Panc1 (cell line): Measurements from ENCODE around the gene ZNF512B. TPM values are rescaled to one million over a fixed set of nuclear protein-coding genes. Genes with fewer than 3 reads are reported as not detected.
"Not testable (repeated sequence)": the region's sequence is repeated elsewhere in the genome, so short reads cannot be mapped to it uniquely, and the experiment has no call there.

Experiments
- ATAC-seq: fragments of 200-7000 bp; cut with Tn5 transposase; 2 replicates; pipeline ENCODE4 v1.9.1; 2020; ENCODE audit warnings: mild to moderate bottlenecking, moderate library complexity
- BruUV-seq: library from RNA; stranded (reverse); fragments of 400-500 nt; replicated peaks from 2 replicates; lab custom pipeline; 2021; lab: Mats Ljungman, UMichigan
- CTCF ChIA-PET: fragments of 300-600 bp; sonication (Branson Sonifier 250); formaldehyde crosslinking; loops from one replicate; lab custom pipeline; 2022; ENCODE audit warnings: antibody characterized with exemption; lab: Charles Lee
- POLR2A ChIA-PET: fragments of 300-600 bp; sonication (Branson Sonifier 250); formaldehyde crosslinking; loops from one replicate; lab custom pipeline; 2022; ENCODE audit warnings: antibody characterized with exemption; lab: Charles Lee
- DNase-seq: peaks from one replicate; pipeline ENCODE4 v3.0.0-alpha.2; 2010; ENCODE audit warnings: low read depth, low spot score
- H3K27ac ChIP-seq: 2 replicates; pipeline ENCODE4 v1.5.1; 2011; ENCODE audit warnings: mild to moderate bottlenecking, low read length, inconsistent platforms
- H3K27me3 ChIP-seq: fragments of 200-500 bp; sonication (Bioruptor generic); 2 replicates; pipeline ENCODE4 v1.6.0; 2014; ENCODE audit warnings: low read length, inconsistent platforms; ENCODE audit not compliant: control insufficient read depth, insufficient read depth
- H3K36me3 ChIP-seq: fragments of 200-500 bp; sonication (Bioruptor generic); 2 replicates; pipeline ENCODE4 v1.5.1; 2014; ENCODE audit warnings: inconsistent platforms, mild to moderate bottlenecking, low read length, moderate library complexity; ENCODE audit not compliant: control insufficient read depth, insufficient read depth
- H3K4me1 ChIP-seq: 2 replicates; pipeline ENCODE4 v1.5.1; 2011; ENCODE audit warnings: inconsistent platforms, mild to moderate bottlenecking, low read length, moderate library complexity; ENCODE audit not compliant: control insufficient read depth, insufficient read depth
- H3K4me3 ChIP-seq, 2 experiments: 2 replicates each; pipeline ENCODE4 v1.5.1; 2011 to 2012; ENCODE audit warnings: low read depth in 2 of 2, low read length in 2 of 2, mild to moderate bottlenecking in 2 of 2, inconsistent platforms in 1 of 2, moderate library complexity in 1 of 2
- H3K9me3 ChIP-seq: fragments of 200-500 bp; sonication (Bioruptor generic); 2 replicates; pipeline ENCODE4 v1.5.1; 2014; ENCODE audit warnings: low read depth, mild to moderate bottlenecking, inconsistent platforms, low read length, moderate library complexity; ENCODE audit not compliant: control insufficient read depth, insufficient read depth
- CTCF ChIP-seq: fragments of 450-650 bp; IDR thresholded peaks from 2 replicates; pipeline ENCODE4 v1.5.1; 2017; ENCODE audit warnings: mild to moderate bottlenecking
- POLR2AphosphoS5 ChIP-seq: IDR thresholded peaks from 2 replicates; pipeline ENCODE4 v1.6.1; 2012; ENCODE audit warnings: mild to moderate bottlenecking, low read depth, low read length, moderate library complexity
- REST ChIP-seq, 2 experiments: IDR thresholded peaks; 2 replicates each; pipeline ENCODE4 v1.6.1; 2011 to 2012; ENCODE audit warnings: low read depth in 2 of 2, control low read depth in 1 of 2, low read length in 1 of 2, mild to moderate bottlenecking in 1 of 2, moderate library complexity in 1 of 2; ENCODE audit not compliant: insufficient read depth in 1 of 2
- SIN3A ChIP-seq: IDR thresholded peaks from 2 replicates; pipeline ENCODE4 v1.6.1; 2012; ENCODE audit warnings: low read depth, mild to moderate bottlenecking, low read length, moderate library complexity, borderline replicate concordance; ENCODE audit not compliant: insufficient read depth
- TCF7L2 ChIP-seq: IDR thresholded peaks from 2 replicates; pipeline ENCODE4 v1.6.1; 2011; ENCODE audit warnings: mild to moderate bottlenecking, low read depth, low read length, inconsistent platforms
- in situ Hi-C: cut with HindIII; loops from 2 replicates; pipeline ENCODE4 v1.10.0; 2016; ENCODE audit warnings: low sequenced_read_pairs, low pct_unique_long_range_greater_than_20kb
- intact Hi-C: fragments of 100-400 bp; cut with micrococcal nuclease; formaldehyde crosslinking; loops from one replicate; pipeline ENCODE4 v1.10.0; 2022; ENCODE audit not compliant: unreplicated experiment
- total RNA-seq: library from RNA; stranded (reverse); gene quantifications from one replicate; pipeline ENCODE4 v1.2.1, GENCODE V29; 2021; ENCODE audit not compliant: unreplicated experiment

ZNF512B gene
- total RNA-seq, 1 experiment from 2014 or later: 17.9 TPM

DNA sequence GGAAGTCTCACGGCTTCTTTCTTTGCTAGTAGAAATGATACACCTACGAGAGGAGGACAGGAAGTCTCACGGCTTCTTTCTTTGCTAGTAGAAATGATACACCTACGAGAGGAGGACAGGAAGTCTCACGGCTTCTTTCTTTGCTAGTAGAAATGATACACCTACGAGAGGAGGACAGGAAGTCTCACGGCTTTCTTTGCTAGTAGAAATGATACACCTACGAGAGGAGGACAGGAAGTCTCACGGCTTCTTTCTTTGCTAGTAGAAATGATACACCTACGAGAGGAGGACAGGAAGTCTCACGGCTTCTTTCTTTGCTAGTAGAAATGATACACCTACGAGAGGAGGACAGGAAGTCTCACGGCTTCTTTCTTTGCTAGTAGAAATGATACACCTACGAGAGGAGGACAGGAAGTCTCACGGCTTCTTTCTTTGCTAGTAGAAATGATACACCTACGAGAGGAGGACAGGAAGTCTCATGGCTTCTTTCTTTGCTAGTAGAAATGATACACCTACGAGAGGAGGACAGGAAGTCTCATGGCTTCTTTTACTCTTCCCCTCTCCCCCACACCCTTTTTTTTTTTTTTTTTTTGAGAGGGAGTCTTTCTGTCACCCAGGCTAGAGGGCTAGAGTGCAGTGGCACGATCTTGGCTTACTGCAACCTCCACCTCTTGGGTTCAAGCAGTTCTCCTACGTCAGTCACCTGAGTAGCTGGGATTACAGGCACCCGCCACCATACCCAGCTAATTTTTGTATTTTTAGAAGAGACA is 42.8 kb upstream of the ZNF512B start:
- CTCF ChIA-PET, H3K4me1 ChIP-seq, intact Hi-C loops, ATAC-seq, BruUV-seq, in situ Hi-C loops, POLR2A ChIA-PET, H3K27me3 ChIP-seq, H3K9me3 ChIP-seq, DNase-seq, H3K27ac ChIP-seq, H3K4me3 ChIP-seq: not testable (repeated sequence)
- peaks cover 20% of the 10 kb centered on the region for H3K36me3 ChIP-seq

DNA sequence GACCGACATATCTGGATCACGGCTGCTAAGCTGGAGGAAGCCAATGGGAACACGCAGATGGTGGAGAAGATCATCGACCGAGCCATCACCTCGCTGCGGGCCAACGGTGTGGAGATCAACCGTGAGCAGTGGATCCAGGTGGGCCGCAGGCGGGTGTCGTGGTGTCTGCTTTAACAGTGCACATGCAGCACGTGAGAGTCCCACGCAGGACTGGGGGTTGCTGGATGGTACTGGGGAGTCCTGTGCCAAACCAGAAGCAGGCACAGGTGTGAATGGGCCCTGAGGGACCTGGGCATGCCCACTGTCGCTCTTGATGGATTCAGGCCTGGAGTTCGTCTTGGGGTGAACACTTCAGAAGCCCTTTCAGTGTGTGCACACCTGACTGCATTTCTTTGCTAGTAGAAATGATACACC is 41.6 kb upstream of the ZNF512B start:
- POLR2A ChIA-PET: no interaction called here
- in situ Hi-C loops: no loop called here
- Histone ChIP-seq H3K27ac (no peak overlapping the region), H3K36me3 (peaks cover 20% of the 10 kb centered on the region), H3K4me1 (no peaks in the 10 kb centered on the region), H3K4me3 (no peak overlapping the region), H3K9me3 (no peaks in the 10 kb centered on the region), H3K27me3 (no peaks in the 10 kb centered on the region)
- CTCF ChIA-PET: no interaction called here
- TF ChIP-seq REST (IDR thresholded peaks at IDR 0.05; ENCODE audit: insufficient read depth in 1 of 2, low read depth in 2 of 2, low read length in 1 of 2) (0 out of 4 replicates have a peak, but pooled peaks of 1 of the 2 experiments have one; percentile 14), POLR2AphosphoS5 (no peak)
- ATAC-seq: no peak
- DNase-seq: no peak
- no TSS peak for BruUV-seq
- intact Hi-C loops: no loop called here

DNA sequence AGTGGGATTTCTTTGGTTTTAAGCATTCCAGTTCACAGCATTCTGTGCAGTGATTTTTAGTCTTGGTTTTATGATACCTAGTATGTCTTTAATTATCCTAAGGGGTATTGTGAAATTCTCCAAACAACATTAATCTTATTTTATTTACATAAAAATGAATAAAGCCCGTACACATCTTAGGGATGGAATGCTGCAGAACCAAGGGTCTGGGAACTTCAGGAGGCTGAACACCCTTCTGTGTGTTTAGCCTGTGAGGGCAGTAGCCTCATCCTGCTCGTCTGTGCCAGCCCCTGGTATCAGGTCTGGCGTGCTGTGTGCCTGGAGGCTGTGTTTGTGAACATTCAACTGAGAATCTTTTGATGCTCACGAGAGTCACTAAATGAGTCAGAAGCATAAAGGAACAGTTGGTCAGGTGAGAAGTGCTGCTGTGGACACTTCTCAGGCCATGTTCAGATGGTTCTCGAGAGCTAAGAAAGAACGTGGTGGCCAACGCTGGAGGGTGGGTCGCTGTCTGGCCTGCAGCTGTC is 41.0 kb upstream of the ZNF512B start:
- Histone ChIP-seq H3K36me3 (peaks cover 20% of the 10 kb centered on the region), H3K4me1 (no peaks in the 10 kb centered on the region), H3K9me3 (no peaks in the 10 kb centered on the region), H3K4me3 (no peak overlapping the region), H3K27me3 (no peaks in the 10 kb centered on the region), H3K27ac (no peak overlapping the region)
- ChIA-PET POLR2A (no interaction called here), CTCF (no interaction called here)
- TF ChIP-seq POLR2AphosphoS5 (no peak), REST (IDR thresholded peaks at IDR 0.05; ENCODE audit: insufficient read depth in 1 of 2, low read depth in 2 of 2, low read length in 1 of 2) (no peak), TCF7L2 (no peak), CTCF (no peak), SIN3A (no peak)
- no peak for ATAC-seq
- intact Hi-C loops (no loop called here), in situ Hi-C loops (no loop called here)
- BruUV-seq: no TSS peak
- no peak for DNase-seq
